ENCODE results near the gene EHBP1.
"Not testable (repeated sequence)": the region's sequence is repeated elsewhere in the genome, so short reads cannot be mapped to it uniquely, and the experiment has no call there.

EHBP1 gene

DNA sequence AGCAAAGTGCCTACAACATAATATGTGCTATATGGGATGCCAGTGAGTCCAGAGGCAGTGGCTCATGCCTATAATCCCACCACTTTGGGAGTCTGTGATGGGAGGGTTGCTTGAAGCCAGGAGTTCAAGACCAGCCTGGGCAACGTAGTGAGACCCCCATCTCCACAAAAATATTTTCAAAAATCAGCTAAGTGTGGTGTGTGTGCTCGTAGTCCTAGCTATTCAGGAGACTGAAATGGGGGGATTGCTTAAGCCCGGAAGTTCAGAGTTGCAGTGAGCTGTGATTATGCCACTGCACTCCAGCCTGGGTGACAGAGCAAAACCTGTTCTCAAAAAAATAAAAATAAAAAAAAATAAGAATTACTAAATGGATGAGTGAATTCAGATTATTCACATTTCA is 368.5 kb downstream of the EHBP1 start:
- no peak for DNase-seq (ENCODE audit: low spot score)

GRCh38 chr2:63074399-63074798 is 368.9 kb downstream of the EHBP1 start:
- DNase-seq (ENCODE audit: low spot score) = not testable (repeated sequence)

DNA sequence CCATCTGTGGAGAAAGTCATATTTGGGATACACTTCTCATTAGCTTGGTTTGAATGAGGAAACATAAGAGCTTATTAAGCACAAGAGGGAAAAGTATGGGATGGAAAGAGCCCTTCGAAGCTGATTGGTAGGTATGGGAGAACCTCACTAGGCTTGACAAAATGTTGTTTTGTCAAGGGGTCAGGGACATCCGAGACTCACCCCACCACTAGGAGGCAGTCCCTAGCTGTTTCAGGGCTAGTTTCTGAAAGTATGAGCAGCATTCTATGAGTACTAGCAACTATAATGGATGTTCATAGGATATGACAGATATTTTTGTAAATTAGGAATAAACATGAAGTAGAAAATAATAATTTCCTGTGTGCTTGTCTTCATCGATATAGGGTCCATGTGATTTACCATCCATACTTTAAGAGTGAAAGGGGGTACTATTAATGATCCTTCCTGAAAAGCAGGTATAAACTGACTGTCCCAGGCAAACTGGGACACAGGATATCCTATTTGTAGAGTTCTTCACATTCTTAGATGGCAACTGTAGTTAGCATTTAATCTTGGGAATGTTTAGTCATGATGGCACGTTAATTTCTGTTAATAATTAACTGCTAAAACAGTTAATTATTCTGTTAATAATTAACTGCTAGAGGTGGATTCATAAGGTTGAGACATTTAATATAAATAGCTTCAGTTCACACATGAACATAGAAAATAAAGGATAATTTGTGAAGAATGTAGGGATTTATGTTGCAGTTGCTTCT is 373.5 kb downstream of the EHBP1 start:
- DNase-seq (ENCODE audit: low spot score) = no peak

DNA sequence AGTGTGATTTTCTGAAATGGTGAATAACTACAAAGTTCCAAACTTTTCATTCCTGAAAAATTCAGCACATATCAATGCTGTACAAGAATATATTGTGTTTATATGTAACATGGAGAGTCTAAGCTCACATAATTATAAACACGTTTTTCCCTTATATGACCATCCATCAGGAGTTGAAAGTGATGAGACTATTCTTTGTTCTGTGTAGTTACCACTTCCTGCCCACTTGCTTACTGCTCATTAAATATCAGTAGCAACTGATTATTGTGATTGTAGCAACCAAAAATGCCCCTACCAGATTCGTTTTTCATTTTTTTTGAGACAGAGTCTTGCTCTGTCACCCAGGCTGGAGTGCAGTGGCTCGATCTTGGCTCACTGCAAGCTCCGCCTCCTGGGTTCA is 375.9 kb downstream of the EHBP1 start:
- no peak for DNase-seq (ENCODE audit: low spot score)

DNA sequence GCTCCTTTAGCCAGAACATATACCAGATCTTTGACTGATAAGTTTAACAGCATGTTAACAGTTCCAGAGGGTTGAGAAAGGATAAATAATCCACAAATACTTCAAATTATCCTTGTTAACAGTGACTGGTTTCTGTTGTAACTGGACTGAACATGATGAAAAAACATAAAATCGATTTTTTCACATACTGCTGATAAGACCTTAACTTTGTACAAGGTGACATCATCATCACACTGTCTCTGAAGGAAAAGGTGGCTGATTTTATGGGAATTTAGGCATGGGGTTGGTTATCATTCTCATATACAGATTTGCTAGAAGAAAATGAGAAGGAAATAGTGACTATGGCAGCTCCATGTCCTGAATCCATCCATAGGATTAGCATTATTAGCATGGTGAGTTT is 381.2 kb downstream of the EHBP1 start:
- no peak for DNase-seq (ENCODE audit: low spot score)

- no peak for DNase-seq (ENCODE audit: low spot score)
These were observed 386.9 kb downstream of the EHBP1 start for GRCh38 chr2:63092401-63092800.

DNA sequence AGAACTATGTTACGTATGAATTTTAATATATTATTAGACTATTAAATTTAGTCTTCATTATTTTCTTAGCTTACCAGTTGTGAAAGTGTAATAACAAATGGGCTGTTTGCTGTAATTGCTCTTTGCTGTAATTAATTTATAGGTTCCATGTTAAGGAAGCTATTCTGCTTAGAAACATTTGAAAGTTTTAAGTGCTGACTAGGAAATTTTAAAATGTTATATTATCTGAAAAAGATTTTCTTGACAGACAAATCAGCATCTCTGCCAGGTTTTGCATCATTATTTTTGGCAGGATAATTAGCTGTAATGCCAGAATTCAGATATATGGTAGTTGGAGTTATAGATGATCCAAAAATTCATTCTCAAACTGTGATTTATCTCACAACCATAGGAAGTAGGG is 387.3 kb downstream of the EHBP1 start:
- no peak for DNase-seq (ENCODE audit: low spot score)

GRCh38 chr2:63093502-63093901 is 388.0 kb downstream of the EHBP1 start:
- DNase-seq (ENCODE audit: low spot score) = no peak
